K562 (cell line): ENCODE results near the gene CCDC85B. TPM values are rescaled to one million over a fixed set of nuclear protein-coding genes. Genes with fewer than 3 reads are reported as not detected.

Source experiments
- CREB1 ChIP-seq, 2 experiments: sonication (generic) in 1 of 2; formaldehyde crosslinking in 1 of 2; IDR thresholded peaks; 2 replicates each; pipeline versions ENCODE4 v1.6.1 to v1.8.0; 2012 to 2022; ENCODE audit warnings: inconsistent platforms in 1 of 2, mild to moderate bottlenecking in 1 of 2, missing genetic modification reagents in 1 of 2, moderate library complexity in 1 of 2
- CTCFL ChIP-seq: IDR thresholded peaks from 2 replicates; pipeline ENCODE4 v1.6.1; 2011; ENCODE audit warnings: borderline replicate concordance, low read depth, mild to moderate bottlenecking, moderate library complexity, low read length; ENCODE audit not compliant: insufficient read depth, poor library complexity, severe bottlenecking
- ELK1 ChIP-seq: sonication (generic); formaldehyde crosslinking; IDR thresholded peaks from 2 replicates; pipeline ENCODE4 v1.8.1; 2022; ENCODE audit warnings: missing genetic modification reagents
- EP300 ChIP-seq: IDR thresholded peaks from 2 replicates; pipeline ENCODE4 v1.6.1; 2012; ENCODE audit warnings: low read length, improper control_type of control experiment
- FOSL1 ChIP-seq: fragments of 200-800 bp; sonication (Bioruptor generic); conservative IDR thresholded peaks from 2 replicates; pipeline ENCODE4 v1.6.1; 2016; ENCODE audit warnings: missing genetic modification characterization, missing compliant biosample characterization
- KDM4B ChIP-seq, 2 experiments: fragments of 450-650 bp in 1 of 2; sonication (generic) in 1 of 2; IDR thresholded peaks; 2 replicates each; pipeline ENCODE4 v1.6.1; 2016 to 2017; ENCODE audit warnings: borderline replicate concordance in 2 of 2, antibody characterized with exemption in 1 of 2, low read depth in 1 of 2, mild to moderate bottlenecking in 1 of 2
- OTX1 ChIP-seq: fragments of 450-650 bp; formaldehyde crosslinking; IDR thresholded peaks from 2 replicates; pipeline ENCODE4 v1.4.0; 2022; ENCODE audit warnings: mild to moderate bottlenecking
- RFX7 ChIP-seq: fragments of 250-450 bp; sonication (Bioruptor Pico); IDR thresholded peaks from 2 replicates; pipeline ENCODE4 v1.5.1; 2021; ENCODE audit warnings: mild to moderate bottlenecking
- SP1 ChIP-seq: sonication (generic); formaldehyde crosslinking; IDR thresholded peaks from 2 replicates; pipeline ENCODE4 v1.8.1; 2022; ENCODE audit warnings: mild to moderate bottlenecking, missing genetic modification reagents
- U2AF2 ChIP-seq: fragments of 200-400 bp; formaldehyde crosslinking; optimal IDR thresholded peaks from 2 replicates; pipeline ENCODE3; 2017; ENCODE audit warnings: low read depth, mild to moderate bottlenecking, low read length
- ZFP36 ChIP-seq: fragments of 150-350 bp; IDR thresholded peaks from 2 replicates; pipeline ENCODE4 v1.6.1; 2018; ENCODE audit warnings: low read length, low read depth; ENCODE audit not compliant: partially characterized antibody
- ZNF253 ChIP-seq: fragments of 250-450 bp; sonication (Bioruptor Pico); conservative IDR thresholded peaks from 2 replicates; pipeline ENCODE4 v1.6.1; 2021; ENCODE audit warnings: mild to moderate bottlenecking
- ZNF584 ChIP-seq: fragments of 200-800 bp; sonication (Bioruptor generic); IDR thresholded peaks from 2 replicates; pipeline ENCODE4 v1.6.1; 2016; ENCODE audit warnings: low read depth, mild to moderate bottlenecking, missing genetic modification characterization, missing compliant biosample characterization
- ZSCAN29 ChIP-seq: fragments of 450-650 bp; IDR thresholded peaks from 2 replicates; pipeline ENCODE4 v1.6.1; 2017
- polyA plus RNA-seq, 8 experiments: library from polyadenylated mRNA; depleted of rRNA in 4 of 8; stranded (reverse) in 5 of 8; unstranded in 3 of 8; fragments of >200 nt; fragmentation: Nextera tagmentation in 2 of 8; fragmentation: Illumina TruSeq in 1 of 8; extraction: Ambion mirVana in 2 of 8; extraction: Trizol in 1 of 8; gene quantifications; 2 replicates each; pipeline versions ENCODE4 v1.2.1 to v1.2.3, GENCODE V29; 2011 to 2014; ENCODE audit warnings: inconsistent platforms in 1 of 8, missing spikeins in 1 of 8
- total RNA-seq, 7 experiments: library from RNA; depleted of rRNA in 6 of 7; stranded (reverse); fragments of >200 nt in 6 of 7; fragmentation: Illumina TruSeq in 2 of 7; extraction: Trizol in 2 of 7; gene quantifications; 2 replicates each; pipeline versions ENCODE4 v1.2.1 to v1.2.3, GENCODE V29; 2011 to 2021; ENCODE audit warnings: low replicate concordance in 1 of 7
- TF ChIP-seq, protein P1 (sequence below): sonication (generic); formaldehyde crosslinking; IDR thresholded peaks from 2 replicates; pipeline ENCODE4 v1.8.0; 2022; ENCODE audit warnings: mild to moderate bottlenecking, missing genetic modification reagents
- TF ChIP-seq, protein P2 (sequence below), 3 experiments: IDR thresholded peaks in 2 of 3; conservative IDR thresholded peaks in 1 of 3; 2 replicates each; pipeline ENCODE4 v1.5.1; 2011 to 2012; ENCODE audit warnings: low read length in 3 of 3, mild to moderate bottlenecking in 3 of 3, control low read depth in 2 of 3, improper control_type of control experiment in 1 of 3, inconsistent platforms in 1 of 3, low read depth in 1 of 3, mixed read lengths in 1 of 3, moderate library complexity in 1 of 3; ENCODE audit not compliant: insufficient read depth in 2 of 3
- TF ChIP-seq, protein P3 (sequence below): fragments of 250-450 bp; sonication (Bioruptor Pico); IDR thresholded peaks from 2 replicates; pipeline ENCODE4 v1.5.1; 2021; ENCODE audit warnings: mild to moderate bottlenecking

Gene CCDC85B
- total and polyA plus RNA-seq, 9 of the 15 experiments (the other 6 are each of a cell fraction or from before 2014, with no cell fraction given), result 0.14 to 138 (median 6.2) TPM

GRCh38 chr11:65891219-65892136 is 1.0 kb downstream of the CCDC85B start (continued):
- TF ChIP-seq RFX7, result no peak
- TF ChIP-seq ZNF584 (CRISPR knock-in tag), result no peak
- peak; percentile 97 for TF ChIP-seq ZFP36
- TF ChIP-seq, protein P1, sequence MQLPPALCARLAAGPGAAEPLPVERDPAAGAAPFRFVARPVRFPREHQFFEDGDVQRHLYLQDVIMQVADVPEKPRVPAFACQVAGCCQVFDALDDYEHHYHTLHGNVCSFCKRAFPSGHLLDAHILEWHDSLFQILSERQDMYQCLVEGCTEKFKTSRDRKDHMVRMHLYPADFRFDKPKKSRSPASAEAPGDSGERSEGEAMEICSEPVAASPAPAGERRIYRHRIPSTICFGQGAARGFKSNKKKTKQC (CRISPR knock-in tag), result 0 out of 2 replicates have a peak, but pooled peaks have one; percentile 16
- TF ChIP-seq EP300, result peak; percentile 8; the same call in 1 of the 2 replicates
- TF ChIP-seq U2AF2, result no peak
- no peak for TF ChIP-seq FOSL1 (tag)
- TF ChIP-seq, protein P2, sequence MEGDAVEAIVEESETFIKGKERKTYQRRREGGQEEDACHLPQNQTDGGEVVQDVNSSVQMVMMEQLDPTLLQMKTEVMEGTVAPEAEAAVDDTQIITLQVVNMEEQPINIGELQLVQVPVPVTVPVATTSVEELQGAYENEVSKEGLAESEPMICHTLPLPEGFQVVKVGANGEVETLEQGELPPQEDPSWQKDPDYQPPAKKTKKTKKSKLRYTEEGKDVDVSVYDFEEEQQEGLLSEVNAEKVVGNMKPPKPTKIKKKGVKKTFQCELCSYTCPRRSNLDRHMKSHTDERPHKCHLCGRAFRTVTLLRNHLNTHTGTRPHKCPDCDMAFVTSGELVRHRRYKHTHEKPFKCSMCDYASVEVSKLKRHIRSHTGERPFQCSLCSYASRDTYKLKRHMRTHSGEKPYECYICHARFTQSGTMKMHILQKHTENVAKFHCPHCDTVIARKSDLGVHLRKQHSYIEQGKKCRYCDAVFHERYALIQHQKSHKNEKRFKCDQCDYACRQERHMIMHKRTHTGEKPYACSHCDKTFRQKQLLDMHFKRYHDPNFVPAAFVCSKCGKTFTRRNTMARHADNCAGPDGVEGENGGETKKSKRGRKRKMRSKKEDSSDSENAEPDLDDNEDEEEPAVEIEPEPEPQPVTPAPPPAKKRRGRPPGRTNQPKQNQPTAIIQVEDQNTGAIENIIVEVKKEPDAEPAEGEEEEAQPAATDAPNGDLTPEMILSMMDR (IDR thresholded peaks at IDR 0.05 in 2 of 3, conservative IDR thresholded peaks at IDR 0.05 in 1 of 3; ENCODE audit: insufficient read depth in 2 of 3, low read depth in 1 of 3, low read length in 3 of 3), result peak; percentile 53 to 65 (median 56)
- TF ChIP-seq, protein P3, sequence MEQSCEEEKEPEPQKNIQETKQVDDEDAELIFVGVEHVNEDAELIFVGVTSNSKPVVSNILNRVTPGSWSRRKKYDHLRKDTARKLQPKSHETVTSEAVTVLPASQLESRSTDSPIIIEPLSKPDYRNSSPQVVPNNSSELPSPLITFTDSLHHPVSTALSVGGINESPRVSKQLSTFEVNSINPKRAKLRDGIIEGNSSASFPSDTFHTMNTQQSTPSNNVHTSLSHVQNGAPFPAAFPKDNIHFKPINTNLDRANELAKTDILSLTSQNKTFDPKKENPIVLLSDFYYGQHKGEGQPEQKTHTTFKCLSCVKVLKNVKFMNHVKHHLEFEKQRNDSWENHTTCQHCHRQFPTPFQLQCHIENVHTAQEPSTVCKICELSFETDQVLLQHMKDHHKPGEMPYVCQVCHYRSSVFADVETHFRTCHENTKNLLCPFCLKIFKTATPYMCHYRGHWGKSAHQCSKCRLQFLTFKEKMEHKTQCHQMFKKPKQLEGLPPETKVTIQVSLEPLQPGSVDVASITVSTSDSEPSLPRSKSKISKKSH (CRISPR knock-in tag), result no peak
- TF ChIP-seq KDM4B (IDR thresholded peaks at IDR 0.05; ENCODE audit: borderline replicate concordance in 2 of 2, low read depth in 1 of 2), result no peak
- 0 out of 2 replicates have a peak, but pooled peaks have one; percentile 6 for TF ChIP-seq CREB1 (IDR thresholded peaks at IDR 0.05)
- TF ChIP-seq CREB1 (CRISPR knock-in tag; IDR thresholded peaks at IDR 0.05), result peak; percentile 29; the same call in 1 of the 2 replicates
- 0 out of 2 replicates have a peak, but pooled peaks have one; percentile 12 for TF ChIP-seq OTX1
- no peak for TF ChIP-seq ZNF253 (CRISPR knock-in tag)
- TF ChIP-seq ZSCAN29, result 0 out of 2 replicates have a peak, but pooled peaks have one; percentile 10
- no peak; the same call in 1 of the 2 replicates for TF ChIP-seq ELK1 (CRISPR knock-in tag)
- peak; percentile 66 for TF ChIP-seq CTCFL
- TF ChIP-seq SP1 (CRISPR knock-in tag), result 0 out of 2 replicates have a peak, but pooled peaks have one; percentile 20
